Kidney glomerular epithelial cell (primary cell): ENCODE data around the gene PSMD3.
"Not testable (repeated sequence)": the region's sequence is repeated elsewhere in the genome, so short reads cannot be mapped to it uniquely, and the experiment has no call there.

Experiments used
- DNase-seq: peaks from one replicate; lab custom pipeline; 2025; lab: John Stamatoyannopoulos, UW

The PSMD3 gene

DNA sequence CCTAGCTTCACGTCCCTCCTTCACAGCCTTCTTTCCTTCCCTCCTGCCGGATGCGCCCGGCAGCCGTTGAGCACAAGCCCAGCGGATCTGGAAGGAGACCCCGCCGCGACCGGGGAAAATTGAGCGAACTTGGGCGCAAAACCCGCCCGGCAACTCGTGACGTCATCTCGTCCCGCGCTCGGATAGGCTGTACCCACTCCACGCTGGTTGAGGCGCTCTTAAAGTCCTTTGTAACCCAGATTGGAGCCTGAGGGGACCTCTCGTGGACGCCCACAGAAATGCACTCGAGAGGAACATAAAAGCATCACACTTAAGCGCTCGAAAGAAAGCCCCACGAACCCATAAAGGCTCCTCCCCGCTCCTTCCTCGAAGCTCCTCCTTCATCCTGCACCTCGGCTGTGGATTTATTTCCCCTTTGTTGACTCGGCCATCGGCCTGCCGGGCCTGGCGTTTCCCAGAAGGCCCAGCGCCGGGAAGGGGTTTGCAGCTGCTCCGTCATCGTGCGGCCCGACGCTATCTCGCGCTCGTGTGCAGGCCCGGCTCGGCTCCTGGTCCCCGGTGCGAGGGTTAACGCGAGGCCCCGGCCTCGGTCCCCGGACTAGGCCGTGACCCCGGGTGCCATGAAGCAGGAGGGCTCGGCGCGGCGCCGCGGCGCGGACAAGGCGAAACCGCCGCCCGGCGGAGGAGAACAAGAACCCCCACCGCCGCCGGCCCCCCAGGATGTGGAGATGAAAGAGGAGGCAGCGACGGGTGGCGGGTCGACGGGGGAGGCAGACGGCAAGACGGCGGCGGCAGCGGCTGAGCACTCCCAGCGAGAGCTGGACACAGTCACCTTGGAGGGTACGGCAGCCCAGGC is at the start of gene PSMD3:
Gene PSMD3, plus strand, starts transcription at position 457 of the 856 bp plus-strand sequence. Its CDS starts 164 bp downstream, at position 621.
- peak; percentile 99 for DNase-seq

DNA sequence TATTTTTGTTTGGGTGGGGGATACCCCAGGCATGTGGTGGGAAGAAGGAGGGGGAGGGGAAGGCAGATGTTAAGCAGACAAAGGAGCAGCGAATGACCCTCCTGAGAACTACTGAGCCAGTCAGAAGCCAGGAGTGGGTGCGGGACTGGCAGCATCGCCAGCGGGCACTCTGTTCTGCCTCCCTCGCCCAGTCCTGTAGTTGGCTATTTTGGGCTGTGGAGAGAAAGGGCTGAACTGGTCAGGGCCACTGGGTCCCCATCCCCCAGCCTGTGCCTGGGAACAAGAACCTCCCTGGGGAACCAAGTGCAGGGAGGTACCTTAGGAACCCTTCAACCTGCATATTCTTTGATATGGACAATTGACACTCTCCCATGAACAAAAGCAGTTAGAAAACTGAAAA is 46.7 kb upstream of the PSMD3 start:
- no peak for DNase-seq

DNA sequence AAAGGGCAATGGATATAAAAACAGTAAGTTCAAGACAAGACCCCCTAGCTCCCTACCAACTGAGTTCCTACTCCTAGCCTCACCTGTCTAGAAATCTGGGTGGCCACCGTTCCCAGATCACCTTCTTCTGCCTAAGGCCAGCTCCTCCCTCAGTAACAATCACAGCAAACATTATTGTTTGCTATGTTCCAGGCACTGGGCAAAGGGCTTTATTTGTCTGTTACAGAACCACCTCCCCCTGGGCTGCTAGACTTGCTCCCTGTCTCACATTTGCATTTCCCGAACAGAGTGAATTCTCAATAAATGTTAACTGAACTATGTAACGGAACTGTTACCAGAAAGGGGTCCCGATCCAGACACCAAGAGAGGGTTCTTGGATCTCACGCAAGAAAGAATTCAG is 46.3 kb upstream of the PSMD3 start:
- DNase-seq = no peak

DNA sequence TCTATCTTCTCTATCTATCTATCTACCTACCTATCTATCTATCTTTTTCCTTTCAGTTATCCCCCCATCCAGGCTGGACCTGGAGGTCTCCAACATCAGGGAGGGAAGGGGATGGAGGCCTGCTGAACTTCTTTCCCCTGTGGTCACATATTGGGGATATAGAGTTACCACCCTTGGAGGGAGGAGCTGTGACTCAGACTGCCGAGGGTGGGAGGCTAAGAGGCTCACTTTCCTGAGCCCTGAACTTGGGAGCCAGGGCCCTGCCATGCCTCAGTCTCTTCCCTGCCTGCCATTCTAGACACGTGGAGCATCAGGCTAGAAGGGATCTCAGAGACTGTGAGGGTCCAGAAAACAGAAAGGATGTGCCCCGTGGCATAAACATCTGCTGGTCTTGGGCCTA is 44.7 kb upstream of the PSMD3 start:
- no peak for DNase-seq

DNA sequence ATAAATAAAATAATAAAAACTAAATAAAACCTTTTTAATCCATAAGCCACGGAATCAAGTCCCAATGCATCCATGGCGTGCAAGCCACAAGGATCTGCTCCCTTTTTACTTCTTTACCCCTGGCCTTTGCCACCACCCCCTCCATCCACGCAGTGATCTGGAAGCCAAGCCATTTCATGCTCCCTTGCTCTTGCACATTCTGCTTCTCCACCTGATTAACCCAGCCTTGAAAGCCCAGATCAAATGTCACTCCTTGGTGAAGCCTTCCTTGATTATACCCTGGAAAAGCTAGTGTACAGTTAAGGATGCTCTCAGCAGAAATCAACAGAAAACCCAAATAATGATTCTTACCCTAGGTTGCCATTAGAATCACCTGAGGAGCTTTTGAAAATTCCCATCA is 43.2 kb upstream of the PSMD3 start:
- no peak for DNase-seq

DNA sequence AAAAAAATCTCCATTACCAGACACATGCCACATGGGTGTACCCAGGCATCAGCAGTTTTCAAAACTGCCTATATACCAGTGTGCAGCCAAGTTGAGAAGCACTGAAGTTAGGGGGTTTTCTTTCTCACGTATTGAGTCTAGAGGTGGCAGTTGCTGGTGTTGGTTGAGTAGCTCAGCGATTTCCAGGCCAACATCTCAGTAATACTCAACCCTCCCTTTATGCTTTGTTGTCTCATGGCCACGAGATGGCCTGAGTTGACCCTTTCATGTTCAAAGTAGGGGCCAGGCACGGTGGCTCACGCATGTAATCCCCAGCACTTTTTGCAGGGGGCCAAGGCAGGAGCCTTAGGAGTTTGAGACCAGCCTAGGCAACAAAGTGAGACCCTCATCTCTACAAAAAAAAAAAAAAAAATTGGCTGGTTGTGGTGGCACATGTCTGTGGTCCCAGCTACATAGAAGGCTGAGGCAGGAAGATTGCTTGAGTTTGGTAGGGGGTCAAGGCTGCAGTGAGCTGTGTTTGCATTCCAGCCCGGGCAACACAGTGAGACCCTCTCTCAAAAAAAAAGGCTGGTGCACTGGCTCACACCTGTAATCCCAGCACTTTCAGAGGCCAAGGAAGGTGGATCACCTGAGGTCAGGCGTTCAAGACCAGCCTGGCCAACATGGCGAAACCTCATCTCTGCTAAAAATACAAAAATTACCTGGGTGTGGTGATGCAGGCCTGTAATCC is 42.3 kb upstream of the PSMD3 start:
- DNase-seq = no peak

DNA sequence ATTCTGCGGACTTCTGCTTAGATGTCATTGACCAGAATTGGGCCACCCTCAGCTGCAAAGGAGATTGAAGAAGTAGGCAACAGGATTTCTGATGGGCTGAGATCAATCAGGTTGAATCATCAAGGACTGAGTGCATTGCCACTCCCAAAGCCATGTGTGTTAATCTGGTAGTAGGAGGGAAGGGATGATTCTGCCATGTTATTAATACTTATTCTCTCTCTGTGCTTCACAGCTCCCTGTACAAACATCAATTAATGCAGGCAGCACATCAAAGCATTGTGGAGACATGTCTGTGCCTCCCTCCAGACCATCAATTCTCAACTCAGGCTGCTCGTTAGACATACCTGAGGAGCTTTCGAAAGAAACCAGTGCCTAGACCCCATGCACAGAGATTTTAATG is 41.5 kb upstream of the PSMD3 start:
- no peak for DNase-seq

DNA sequence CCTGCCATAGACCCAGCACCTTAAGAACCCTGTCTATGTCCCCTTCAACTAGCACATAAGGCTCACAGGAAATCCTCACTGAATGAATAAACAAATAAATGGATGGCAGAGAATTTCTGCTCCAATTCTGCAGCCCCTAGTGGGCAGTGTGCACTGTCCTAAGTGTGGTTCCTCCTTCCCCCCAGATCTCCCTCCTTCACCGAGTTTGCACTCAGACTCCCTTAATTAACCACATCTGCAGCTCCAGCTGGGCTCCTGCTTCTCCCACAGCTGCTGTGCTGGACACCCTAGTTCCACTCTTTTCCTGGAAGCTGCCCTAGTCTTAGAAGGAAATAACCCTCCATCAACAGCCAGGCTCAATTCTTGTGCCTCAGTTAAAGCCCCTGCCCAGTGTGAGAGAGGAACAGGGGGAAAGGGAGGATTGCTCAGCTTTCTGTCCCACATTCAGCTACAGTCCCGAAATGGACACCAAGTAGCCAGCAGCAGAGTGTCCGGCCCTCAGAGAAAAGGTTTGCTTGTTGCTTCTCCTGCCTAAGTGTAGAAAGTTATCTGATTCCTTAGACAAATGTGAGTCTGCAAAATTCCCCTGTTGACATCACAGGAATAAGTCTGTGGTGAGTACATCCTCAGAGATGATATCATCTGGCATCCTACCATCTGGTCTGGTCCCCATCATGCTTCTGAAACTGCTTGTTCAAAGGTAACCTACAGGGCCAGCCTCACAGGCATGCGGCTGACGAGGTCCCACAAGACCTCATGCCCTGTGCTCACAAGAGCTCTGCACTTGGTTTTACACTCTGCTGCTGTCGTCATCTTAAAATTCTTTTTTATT is 40.8 kb upstream of the PSMD3 start:
- peak; percentile 52 for DNase-seq

DNA sequence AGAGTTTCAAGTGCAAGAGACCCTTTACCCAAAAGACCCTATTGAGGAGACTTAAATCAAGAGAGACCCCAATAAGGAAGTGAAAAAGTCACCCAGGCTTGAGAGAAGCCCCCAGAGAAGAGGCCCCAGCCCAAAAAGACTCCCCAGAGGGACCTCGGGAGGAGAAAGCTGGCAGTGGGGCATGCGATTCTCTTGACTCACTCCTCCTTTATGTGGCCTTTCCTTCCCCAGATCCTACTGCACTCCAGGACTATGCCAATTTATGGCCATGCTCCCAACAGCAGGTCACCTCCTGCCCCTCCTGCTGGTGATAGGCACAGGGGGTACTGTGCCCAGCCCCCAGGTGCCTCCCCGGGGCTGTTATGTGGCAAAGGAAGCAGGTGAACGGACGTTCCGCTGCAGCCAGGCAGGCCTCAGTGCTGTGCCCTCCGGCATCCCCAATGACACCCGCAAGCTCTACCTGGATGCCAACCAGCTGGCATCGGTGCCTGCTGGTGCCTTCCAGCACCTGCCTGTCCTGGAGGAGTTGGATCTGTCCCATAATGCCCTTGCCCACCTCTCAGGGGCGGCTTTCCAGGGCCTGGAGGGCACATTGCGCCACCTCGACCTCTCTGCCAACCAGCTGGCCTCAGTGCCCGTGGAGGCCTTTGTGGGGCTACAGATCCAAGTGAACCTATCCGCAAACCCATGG is 36.8 kb upstream of the PSMD3 start:
- DNase-seq = no peak

DNA sequence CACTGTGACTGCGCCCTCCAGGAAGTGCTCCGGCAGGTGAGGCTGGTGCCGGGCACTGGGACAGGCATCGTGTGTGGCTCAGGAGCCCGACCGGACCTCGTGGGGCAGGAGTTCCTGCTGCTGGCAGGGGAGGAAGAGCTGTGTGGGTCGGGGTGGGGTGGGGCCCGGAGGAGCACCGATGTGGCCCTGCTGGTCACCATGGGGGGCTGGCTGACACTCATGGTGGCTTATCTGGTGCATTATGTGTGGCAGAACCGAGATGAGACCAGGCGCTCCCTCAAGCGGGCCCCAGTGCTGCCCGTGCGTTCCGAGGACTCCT is 36.3 kb upstream of the PSMD3 start:
- no peak for DNase-seq

DNA sequence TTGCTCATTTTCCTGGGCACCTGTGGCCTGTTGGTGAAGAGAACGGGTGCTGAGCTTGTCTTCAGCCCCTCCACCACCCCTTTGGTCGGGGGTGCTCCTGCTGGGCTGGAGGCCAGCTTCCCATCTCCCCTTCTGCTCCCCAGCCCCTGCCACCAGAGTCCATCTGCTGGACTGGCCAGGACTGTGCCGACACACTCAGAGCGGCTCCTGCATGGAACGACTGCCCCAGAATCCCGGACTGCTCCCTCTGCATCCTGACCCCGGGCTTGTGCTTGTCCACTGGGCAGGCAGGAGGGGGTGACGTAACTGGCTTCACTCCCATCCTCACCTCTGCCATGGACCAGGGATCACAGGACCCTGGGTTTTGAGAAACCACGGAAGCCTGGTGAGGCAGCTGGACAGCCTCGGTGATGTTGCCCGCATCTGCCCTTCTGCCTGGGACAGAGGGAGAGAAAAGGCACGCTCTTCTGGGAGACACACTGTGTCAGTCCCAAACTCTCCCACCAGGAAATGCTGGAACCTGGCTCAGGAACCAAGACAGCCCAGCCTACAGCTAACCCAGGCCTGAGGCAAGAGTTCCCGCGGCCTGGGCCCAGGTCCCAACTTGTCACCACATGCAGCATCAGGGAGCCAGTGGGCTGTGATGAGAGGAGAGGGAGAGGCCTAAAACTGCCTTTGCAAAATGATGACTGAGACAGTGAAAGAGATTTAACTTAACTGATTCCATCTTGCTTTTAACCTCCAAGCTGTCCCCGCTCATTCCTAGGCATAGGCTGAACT is 33.9 kb upstream of the PSMD3 start:
- no peak for DNase-seq

DNA sequence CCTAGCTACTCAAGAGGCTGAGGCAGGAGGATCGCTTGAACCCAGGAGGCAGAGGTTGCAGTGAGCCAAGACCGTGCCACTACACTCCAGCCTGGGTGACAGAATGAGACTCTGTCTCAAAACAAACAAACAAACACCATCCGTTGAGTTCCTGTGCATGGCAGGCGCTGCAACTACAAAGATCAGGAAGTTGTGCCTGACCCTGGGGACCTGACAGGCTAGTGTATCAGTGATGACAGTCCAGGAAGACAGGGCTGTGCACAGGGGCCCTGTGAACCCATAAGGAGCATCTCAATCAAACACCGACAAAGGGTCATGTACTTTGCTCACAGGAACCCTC is 32.1 kb upstream of the PSMD3 start:
- not testable (repeated sequence) for DNase-seq

DNA sequence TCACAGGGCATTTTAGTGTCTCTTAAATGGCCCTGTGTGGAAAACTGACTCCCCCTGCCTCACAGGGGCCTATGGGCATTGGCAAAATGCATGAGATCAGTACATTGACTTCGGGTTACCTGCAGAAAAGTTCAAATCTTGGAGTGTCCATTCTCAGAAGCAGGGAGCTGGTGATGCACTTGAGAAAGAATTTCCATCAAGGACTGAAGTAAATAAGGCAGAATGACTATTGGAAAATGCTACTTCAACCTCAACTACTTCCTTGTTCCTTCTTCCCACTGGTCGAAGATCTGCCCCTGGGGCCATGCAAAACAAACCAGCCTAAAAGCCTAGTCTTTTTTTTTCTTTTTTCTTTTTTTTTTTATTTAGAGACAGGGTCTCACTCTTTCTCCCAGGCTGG is 31.6 kb upstream of the PSMD3 start:
- no peak for DNase-seq

DNA sequence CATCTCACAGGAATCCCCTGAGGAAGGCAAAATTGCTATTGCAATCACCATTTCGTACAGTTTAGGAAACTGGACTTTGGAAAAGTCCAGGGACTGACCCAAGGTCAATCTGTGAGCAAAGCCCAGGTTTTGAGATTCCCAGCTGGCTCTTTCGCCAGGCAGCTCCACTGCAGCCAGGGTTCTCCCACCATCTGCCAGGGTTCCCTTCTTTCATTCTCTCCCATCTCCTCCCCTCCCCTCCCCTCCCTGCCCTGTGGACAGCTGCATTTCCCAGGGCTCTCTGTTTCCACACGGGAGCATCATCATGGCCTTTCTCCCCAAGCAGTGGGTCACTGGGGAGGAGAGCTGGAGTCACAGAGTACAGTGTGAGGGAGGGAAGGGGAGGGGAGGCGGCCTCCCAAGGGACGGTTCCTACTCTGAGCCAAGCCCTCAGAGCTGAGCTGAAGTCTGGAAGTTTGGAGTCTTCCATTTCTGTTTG is 29.7 kb upstream of the PSMD3 start:
- no peak for DNase-seq

DNA sequence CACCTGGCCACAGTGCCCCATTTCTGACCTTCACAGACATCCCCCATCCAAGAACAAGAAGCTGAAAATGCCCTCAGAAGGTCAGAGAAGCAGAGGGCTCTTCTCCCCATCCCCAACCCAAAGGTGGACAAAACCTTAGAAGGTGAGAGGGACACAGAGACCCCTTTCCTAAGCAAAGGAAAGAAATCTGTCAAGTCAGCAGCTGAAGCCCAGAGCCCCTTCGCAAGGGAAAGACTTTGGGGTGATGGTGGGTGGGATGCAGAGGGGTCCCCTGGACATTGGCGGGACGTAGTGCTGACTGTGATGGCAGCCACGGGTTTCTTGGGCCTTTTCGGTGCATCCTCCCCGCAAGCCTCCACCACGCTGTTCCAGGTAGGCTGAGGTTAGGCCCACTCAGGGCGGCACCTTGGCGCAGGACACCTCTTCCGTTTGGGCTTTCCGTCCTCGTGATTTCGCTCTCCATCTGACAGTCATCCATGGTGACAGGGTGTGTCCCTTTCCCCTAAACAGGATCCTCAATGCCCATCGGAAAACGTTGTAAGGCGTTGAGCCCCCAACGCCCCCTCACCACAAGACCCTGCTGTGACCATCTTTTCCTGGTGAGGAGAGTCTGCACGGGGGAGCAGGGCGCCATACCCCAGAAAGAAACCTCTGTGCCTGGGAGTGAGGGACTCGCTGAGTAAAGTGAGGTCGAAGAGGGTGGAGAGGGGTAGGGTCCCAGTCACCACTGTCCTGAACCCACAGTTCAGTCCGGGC is 28.5 kb upstream of the PSMD3 start:
- DNase-seq = no peak

DNA sequence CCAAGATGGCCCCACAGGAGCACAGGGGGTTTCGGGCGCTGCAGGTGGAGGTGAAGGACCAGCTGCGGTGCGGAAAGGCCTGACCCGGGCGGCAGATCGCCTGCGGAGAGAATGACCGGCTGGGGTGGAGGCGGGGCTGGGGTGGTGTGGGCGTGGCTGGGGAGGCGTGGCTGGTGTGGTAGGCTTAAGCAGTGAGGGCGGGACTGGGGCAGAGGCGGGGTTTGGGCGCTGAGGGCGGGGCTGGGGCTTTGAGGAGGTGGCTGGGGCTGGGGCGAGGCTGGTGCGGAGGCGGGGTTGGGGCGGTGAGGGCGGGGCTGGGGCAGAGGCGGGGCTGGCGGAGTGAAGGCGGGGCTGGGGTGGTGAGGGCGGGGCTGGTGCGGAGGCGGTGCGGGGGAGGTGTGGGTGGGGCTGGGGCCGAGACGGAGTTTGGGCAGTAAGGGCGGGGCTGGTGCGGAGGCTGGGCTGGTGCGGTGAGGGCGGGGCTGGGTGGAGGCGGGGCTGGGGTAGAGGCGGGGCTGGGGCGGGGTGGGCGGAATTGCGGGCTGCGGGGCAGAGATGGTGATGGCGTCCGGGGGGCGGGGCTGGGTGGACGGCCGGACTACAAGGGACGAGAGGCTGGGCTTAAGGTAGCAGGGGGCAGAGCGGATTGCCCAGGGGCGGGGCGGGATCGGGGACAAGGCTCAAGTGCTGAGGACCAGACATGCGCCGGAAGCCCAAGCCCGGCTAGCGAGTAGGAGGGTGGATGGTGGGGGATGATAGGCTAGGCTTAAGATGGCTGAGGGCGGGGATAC is 27.7 kb upstream of the PSMD3 start:
- peak; percentile 84 for DNase-seq

DNA sequence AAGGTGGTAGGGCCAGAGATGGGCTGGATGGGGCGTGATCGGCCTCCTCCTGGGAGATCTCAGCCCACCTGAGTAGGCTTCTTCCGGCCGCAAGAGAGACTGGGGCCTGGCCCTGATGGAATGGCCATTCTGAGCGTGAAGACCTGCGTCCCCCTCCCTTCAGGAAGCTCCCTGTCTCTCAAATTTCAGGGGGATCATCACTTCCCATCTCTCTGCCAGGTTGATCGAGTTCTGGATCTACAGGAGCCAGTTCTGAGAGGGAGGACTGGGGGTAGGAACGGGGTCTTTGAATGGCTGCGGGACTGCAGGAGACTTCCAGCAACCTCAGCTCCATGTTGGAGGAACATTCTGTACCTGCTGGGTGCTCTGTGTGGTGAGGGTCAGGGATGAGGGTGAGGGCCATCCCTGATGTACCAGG is 27.1 kb upstream of the PSMD3 start:
- DNase-seq = no peak

DNA sequence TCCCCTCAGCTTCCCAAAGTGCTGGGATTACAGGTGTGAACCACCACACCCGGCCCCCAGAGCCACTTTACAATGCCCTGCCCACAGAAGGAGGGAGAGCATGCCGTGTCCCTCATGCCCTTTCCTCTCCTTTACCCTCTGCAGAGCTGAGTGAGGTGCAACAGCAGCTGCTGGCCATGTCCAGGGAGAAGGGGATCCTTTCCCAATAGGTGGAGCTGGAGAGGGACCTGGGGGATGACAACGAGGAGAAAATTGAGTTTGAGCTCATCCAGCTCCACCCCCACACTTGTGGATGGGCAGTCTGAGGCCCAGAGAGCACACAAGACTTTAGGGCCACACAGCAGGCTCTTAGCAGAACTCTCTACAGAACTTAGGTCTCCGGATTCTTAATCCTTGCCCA is 25.7 kb upstream of the PSMD3 start:
- DNase-seq = no peak

DNA sequence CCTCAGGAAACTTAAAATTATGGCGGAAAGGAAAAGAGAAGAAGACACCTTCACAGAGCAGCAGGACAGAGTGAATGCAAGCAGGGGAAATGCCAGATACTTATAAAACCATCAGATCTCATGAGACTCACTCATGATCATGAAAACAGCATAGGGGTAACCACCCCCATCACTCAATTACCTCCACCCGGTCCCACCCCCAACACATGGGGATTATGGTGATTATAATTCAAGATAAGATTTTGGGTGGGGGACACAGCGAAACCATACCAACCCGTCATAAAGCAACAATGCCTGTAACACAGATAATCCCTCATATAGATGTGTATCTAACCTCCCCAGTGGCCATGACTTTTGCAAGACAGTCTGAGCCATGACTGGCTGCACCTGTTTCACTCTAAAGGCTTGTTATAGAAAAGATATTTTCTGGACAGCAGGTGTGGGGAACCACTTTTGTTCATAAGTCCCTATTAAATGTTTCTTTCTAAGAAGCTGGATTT is 24.8 kb upstream of the PSMD3 start:
- DNase-seq = no peak
